T-cell (primary cell): ENCODE results near the gene CAD. TPM values are rescaled to one million over a fixed set of nuclear protein-coding genes. Genes with fewer than 3 reads are reported as not detected.

Experiments
- ATAC-seq, 4 experiments: fragments of 200-7000 bp in 3 of 4; fragments of 150-1000 bp in 1 of 4; cut with Tn5 transposase; replicated peaks in 1 of 4; 1 replicate in 3 of 4; 2 replicates in 1 of 4; pipeline ENCODE4 v1.10.0; 2021; ENCODE audit warnings: moderate library complexity in 3 of 4, mild to moderate bottlenecking in 2 of 4, moderate number of reproducible peaks in 1 of 4
- CTCF ChIA-PET, 2 donors: fragments of 300-600 bp; sonication (Branson Sonifier 250); formaldehyde crosslinking; loops; one replicate each; lab custom pipeline; 2022; ENCODE audit warnings: antibody characterized with exemption in 2 of 2; lab: Charles Lee
- POLR2A ChIA-PET, 2 donors: fragments of 300-600 bp; sonication (Branson Sonifier 250); formaldehyde crosslinking; loops; one replicate each; lab custom pipeline; 2022; ENCODE audit warnings: antibody characterized with exemption in 2 of 2; lab: Charles Lee
- DNase-seq, 35 experiments: peaks; one replicate each; pipeline versions ENCODE4 v3.0.0 to v3.0.0-alpha.2; 2013 to 2023
- H3K27ac ChIP-seq: one replicate; pipeline ENCODE4 v1.5.1; 2013; ENCODE audit warnings: low read length
- H3K27me3 ChIP-seq, 2 experiments: replicated peaks in 1 of 2; 1 replicate in 1 of 2; 2 replicates in 1 of 2; pipeline versions ENCODE4 v1.6.1 to v1.7.0; 2013; ENCODE audit warnings: low read length in 1 of 2, mixed read lengths in 1 of 2; ENCODE audit not compliant: control insufficient read depth in 2 of 2, insufficient read depth in 2 of 2; ENCODE audit errors: extremely low read depth in 1 of 2
- H3K36me3 ChIP-seq, 2 donors: 1 replicate in 1 of 2; 2 replicates in 1 of 2; pipeline versions ENCODE4 v1.6.1 to v1.7.0; 2013; ENCODE audit warnings: low read length in 1 of 2; ENCODE audit not compliant: control insufficient read depth in 2 of 2, insufficient read depth in 1 of 2; ENCODE audit errors: extremely low read depth in 1 of 2
- H3K4me1 ChIP-seq, 2 experiments: 1 replicate in 1 of 2; 2 replicates in 1 of 2; pipeline versions ENCODE4 v1.6.1 to v1.7.0; 2013; ENCODE audit warnings: low read length in 2 of 2, mixed read lengths in 1 of 2; ENCODE audit not compliant: insufficient read depth in 2 of 2, control insufficient read depth in 1 of 2; ENCODE audit errors: extremely low read depth in 1 of 2
- H3K4me3 ChIP-seq, 2 donors: 1 replicate in 1 of 2; 2 replicates in 1 of 2; pipeline versions ENCODE4 v1.5.1 to v1.7.0; 2013; ENCODE audit warnings: mild to moderate bottlenecking in 2 of 2, low read length in 1 of 2, moderate library complexity in 1 of 2; ENCODE audit not compliant: control insufficient read depth in 1 of 2; ENCODE audit errors: extremely low read depth in 1 of 2
- H3K9me3 ChIP-seq: 2 replicates; pipeline ENCODE4 v1.7.0; 2013
- H3K27ac Mint-ChIP-seq, 2 donors: one replicate each; pipeline ENCODE4 v1.8.0; 2020 to 2021; ENCODE audit warnings: mild to moderate bottlenecking in 2 of 2, mixed read lengths in 2 of 2
- H3K27me3 Mint-ChIP-seq, 2 donors: one replicate each; pipeline ENCODE4 v1.8.0; 2021 to 2022; ENCODE audit warnings: mixed read lengths in 2 of 2
- H3K36me3 Mint-ChIP-seq: one replicate; pipeline ENCODE4 v1.8.0; 2021; ENCODE audit warnings: mixed read lengths
- H3K4me1 Mint-ChIP-seq, 3 donors: one replicate each; pipeline ENCODE4 v1.8.0; 2020 to 2022; ENCODE audit warnings: mixed read lengths in 3 of 3, mild to moderate bottlenecking in 1 of 3
- H3K4me3 Mint-ChIP-seq, 3 donors: one replicate each; pipeline ENCODE4 v1.8.0; 2020 to 2022; ENCODE audit warnings: mild to moderate bottlenecking in 3 of 3, mixed read lengths in 3 of 3, moderate library complexity in 3 of 3
- H3K9me3 Mint-ChIP-seq, 3 donors: one replicate each; pipeline ENCODE4 v1.8.0; 2020 to 2022; ENCODE audit warnings: mixed read lengths in 3 of 3
- WGBS: methylation state at CpG from one replicate; pipeline ENCODE4 v1.1.5; 2013; ENCODE audit warnings: missing lambda C conversion rate; ENCODE audit not compliant: insufficient coverage; 5-methylcytosine and 5-hydroxymethylcytosine counted together
- total RNA-seq, 35 experiments: library from RNA in 6 of 35; stranded (reverse) in 6 of 35; fragments of 120-200 nt in 1 of 35; gene quantifications; one replicate each; pipeline versions ENCODE4 v1.2.1 to v1.2.4 and lab custom pipeline; 2013 to 2026

CAD gene
- total RNA-seq, 5 donors from 2014 or later (not counting 1 experiment from before 2014, with no cell fraction given), result 38.5 to 78.2 (median 65.4) TPM

DNA sequence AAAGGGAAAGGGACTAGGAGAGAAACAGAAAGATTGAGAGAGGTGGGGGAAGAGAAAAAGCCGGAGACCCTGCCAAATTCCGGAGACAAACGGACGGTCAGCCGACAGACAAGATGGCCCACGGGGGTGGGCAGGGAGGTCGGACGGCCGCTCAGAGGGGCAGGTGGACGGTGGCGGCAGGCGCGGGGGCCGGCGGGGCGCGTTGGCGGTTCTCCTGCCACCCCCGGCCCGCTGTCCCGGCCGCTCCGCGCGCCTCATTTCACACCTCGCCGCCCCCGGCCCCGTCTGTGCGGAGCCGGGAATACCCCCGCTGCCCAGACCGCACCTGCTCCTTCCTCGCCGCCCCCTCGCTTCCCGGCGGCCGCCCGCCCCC is 44.7 kb downstream of the CAD start:
- Histone ChIP-seq H3K27me3 (peaks cover 21 to 87% of the 10 kb centered on the region in 2 experiments), H3K4me3 (peak overlapping the region in 1 of 2 donors; percentile 66), H3K36me3 (no peaks in the 10 kb centered on the region), H3K9me3 (no peaks in the 10 kb centered on the region), H3K4me1 (peaks cover 5 to 42% of the 10 kb centered on the region in 2 experiments), H3K27ac (no peak overlapping the region)
- Mint-ChIP-seq H3K4me1 (peaks cover 28 to 35% (median 30%) of the 10 kb centered on the region in 3 donors), H3K4me3 (peak overlapping the region; percentile 37 to 87 (median 64)), H3K27me3 (peaks cover 49 to 64% of the 10 kb centered on the region in 2 donors), H3K27ac (no peak overlapping the region), H3K9me3 (no peaks in the 10 kb centered on the region), H3K36me3 (no peaks in the 10 kb centered on the region)
- ChIA-PET CTCF (interaction anchor here in 1 of 2 donors (0.6 kb wide), 1 partner anchor 19 kb away, joined by 6 read pairs; no protein-coding TSS in a partner anchor), POLR2A (no interaction called here)
- DNase-seq (peak in 1 of 35 experiments; percentile 9), ATAC-seq (no peak)
- 3% methylated on average over 40 of the region's 40 CpGs for WGBS

DNA sequence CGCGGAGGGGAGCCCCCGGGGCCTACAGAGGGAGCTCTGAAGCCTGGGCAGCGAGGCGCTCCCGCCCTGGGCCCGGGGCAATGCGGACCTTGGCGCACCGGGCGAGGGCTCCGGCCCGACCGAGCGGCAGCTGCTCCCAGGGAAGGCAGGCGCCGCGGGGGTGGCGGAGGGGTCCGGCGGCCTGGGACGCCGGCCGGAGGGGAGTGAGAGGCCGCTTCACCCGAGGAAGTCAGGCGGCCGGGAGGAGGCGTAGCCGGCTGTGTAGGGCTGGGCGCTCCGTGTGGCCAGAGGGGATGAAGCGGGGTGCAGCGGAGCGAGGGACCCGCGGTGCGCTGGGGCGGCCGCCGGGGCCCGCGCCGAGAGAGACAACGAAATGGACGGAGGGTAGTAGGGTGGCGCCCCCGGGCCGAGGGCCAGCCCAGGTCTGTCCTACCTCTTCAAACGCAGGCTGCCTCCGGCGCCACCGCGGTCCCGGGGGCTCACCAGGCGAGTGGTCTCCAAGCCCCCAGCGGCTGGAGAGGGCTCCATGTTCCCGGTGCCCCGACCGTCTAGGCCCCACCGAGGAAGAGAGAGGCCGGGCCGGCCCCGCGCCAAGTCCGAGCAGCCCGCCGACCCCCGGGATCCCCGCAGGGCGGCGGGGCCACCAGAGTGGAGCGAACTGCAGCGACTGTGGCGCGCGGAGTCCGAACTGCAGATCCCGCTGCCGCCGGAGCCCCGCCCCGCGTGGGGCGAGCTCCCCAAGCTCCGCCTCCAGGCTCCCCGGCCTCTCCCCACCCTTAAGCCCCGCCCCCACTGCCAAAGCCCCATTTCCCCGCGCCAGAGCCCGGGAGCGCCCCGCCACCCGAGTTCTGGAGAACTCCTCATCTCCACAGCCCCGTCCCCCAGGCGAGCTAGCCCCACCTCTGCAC is 45.5 kb downstream of the CAD start, which contains the start of gene SLC30A3:
TSS of gene SLC30A3 (minus strand) at position 669 of the 908 bp plus-strand sequence. CDS start at position 528, 141 bp downstream.
- peaks cover 5 to 42% of the 10 kb centered on the region in 2 experiments for H3K4me1 ChIP-seq
- peaks cover 21 to 85% of the 10 kb centered on the region in 2 experiments for H3K27me3 ChIP-seq
- no peaks in the 10 kb centered on the region for H3K9me3 Mint-ChIP-seq
- H3K4me3 Mint-ChIP-seq, result peak within 1 kb of the TSS; percentile 84 to 87 (median 85)
- DNase-seq (peak in 33 of 35 experiments; percentile 16 to 73 (median 45)), ATAC-seq (peak; percentile 60 to 76 (median 72))
- H3K27ac ChIP-seq, result no peak within 1 kb of the TSS
- no peaks in the 10 kb centered on the region for H3K36me3 Mint-ChIP-seq
- 2% methylated on average over 93 of the region's 96 CpGs for WGBS
- no peaks in the 10 kb centered on the region for H3K9me3 ChIP-seq
- H3K4me3 ChIP-seq, result peak within 1 kb of the TSS; percentile 41 to 86
- H3K36me3 ChIP-seq, result no peaks in the 10 kb centered on the region
- ChIA-PET POLR2A (interaction anchor here in 1 of 2 donors (0.9 kb wide), 1 partner anchor 11 kb away, joined by 4 read pairs; no protein-coding TSS in a partner anchor), CTCF (interaction anchor here (0.6 to 4.0 kb wide), 4 partner anchors 17 to 998 kb away, joined by 3 to 18 read pairs (median 4); no protein-coding TSS in a partner anchor)
- H3K27ac Mint-ChIP-seq, result peak within 1 kb of the TSS in 1 of 2 donors; percentile 2
- peaks cover 28 to 35% (median 30%) of the 10 kb centered on the region in 3 donors for H3K4me1 Mint-ChIP-seq
- H3K27me3 Mint-ChIP-seq, result peaks cover 42 to 57% of the 10 kb centered on the region in 2 donors

DNA sequence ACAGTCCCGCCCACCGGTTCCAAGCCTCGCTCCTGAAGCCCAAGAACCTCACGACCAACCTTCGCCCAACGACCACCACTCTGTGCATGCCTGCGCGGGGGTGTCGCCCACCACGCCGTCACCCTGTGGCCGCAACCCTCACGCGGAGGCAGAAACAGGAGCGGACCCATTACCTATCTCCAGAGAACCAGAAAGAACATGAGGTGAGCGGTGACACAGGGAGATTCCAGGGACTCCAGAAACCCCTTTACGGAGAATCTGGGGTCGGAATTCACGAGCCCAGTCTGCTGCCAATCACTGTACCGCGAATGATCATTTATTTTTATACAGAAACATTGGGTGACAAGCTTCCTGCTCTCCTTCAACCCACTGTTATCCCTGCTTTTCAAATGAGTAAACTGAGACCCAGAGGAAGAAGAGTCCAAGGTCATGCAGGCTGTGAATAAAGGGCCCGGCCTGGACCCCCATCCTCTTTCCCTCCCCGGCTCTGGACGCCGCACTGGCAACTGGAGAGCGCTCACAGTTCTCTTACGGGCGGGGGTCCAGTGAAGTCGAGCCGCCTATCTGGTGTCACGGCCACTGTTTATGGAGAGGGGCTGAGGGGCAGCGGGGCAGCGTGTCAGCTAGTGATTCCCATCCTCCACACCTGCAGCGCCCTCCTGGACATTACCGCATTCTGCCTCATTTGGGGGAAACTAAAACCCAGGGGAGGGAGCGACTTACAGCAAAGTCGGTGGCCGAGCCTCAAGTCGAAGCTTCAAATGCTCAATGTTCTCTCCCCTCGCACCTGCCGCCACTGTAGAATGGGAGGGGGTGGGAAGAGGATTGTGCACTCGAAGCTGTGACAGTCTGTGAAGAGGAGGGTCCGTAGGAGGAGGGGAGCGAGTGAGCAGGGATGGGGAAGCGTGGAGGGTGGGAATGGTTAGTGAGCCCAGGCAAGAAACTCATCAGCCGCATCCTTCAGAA is 46.4 kb downstream of the CAD start:
- H3K9me3 Mint-ChIP-seq, result no peaks in the 10 kb centered on the region
- no peaks in the 10 kb centered on the region for H3K36me3 ChIP-seq
- H3K27me3 Mint-ChIP-seq, result peaks cover 36 to 49% of the 10 kb centered on the region in 2 donors
- ChIA-PET CTCF (interaction anchor here in 1 of 2 donors (4.0 kb wide), 1 partner anchor 16 kb away, joined by 18 read pairs; no protein-coding TSS in a partner anchor), POLR2A (interaction anchor here in 1 of 2 donors (0.9 kb wide), 1 partner anchor 12 kb away, joined by 4 read pairs; no protein-coding TSS in a partner anchor)
- H3K27ac Mint-ChIP-seq, result peak overlapping the region in 1 of 2 donors; percentile 2
- H3K4me1 Mint-ChIP-seq, result peaks cover 28 to 35% (median 30%) of the 10 kb centered on the region in 3 donors
- H3K4me3 Mint-ChIP-seq, result peak overlapping the region in 2 of 3 donors; percentile 84 to 85
- H3K27ac ChIP-seq, result no peak overlapping the region
- peaks cover 21 to 77% of the 10 kb centered on the region in 2 experiments for H3K27me3 ChIP-seq
- ATAC-seq (no peak), DNase-seq (peak in 2 of 35 experiments; percentile 15 to 34)
- H3K36me3 Mint-ChIP-seq, result no peaks in the 10 kb centered on the region
- peaks cover 5 to 42% of the 10 kb centered on the region in 2 experiments for H3K4me1 ChIP-seq
- 1% methylated on average over 27 of the region's 46 CpGs for WGBS
- H3K4me3 ChIP-seq, result peak overlapping the region; percentile 32 to 86
- no peaks in the 10 kb centered on the region for H3K9me3 ChIP-seq

- Histone ChIP-seq H3K9me3 (no peaks in the 10 kb centered on the region), H3K4me3 (peak overlapping the region; percentile 41 to 86), H3K27me3 (peaks cover 23 to 72% of the 10 kb centered on the region in 2 experiments), H3K36me3 (no peaks in the 10 kb centered on the region), H3K4me1 (peaks cover 5 to 42% of the 10 kb centered on the region in 2 experiments), H3K27ac (no peak overlapping the region)
- ATAC-seq, result peak; percentile 39 to 56 (median 53)
- Mint-ChIP-seq H3K27ac (no peak overlapping the region), H3K27me3 (peaks cover 36 to 43% of the 10 kb centered on the region in 2 donors), H3K4me1 (peaks cover 28 to 35% (median 30%) of the 10 kb centered on the region in 3 donors), H3K36me3 (no peaks in the 10 kb centered on the region), H3K9me3 (no peaks in the 10 kb centered on the region), H3K4me3 (peak overlapping the region in 2 of 3 donors; percentile 84 to 85)
- ChIA-PET CTCF (interaction anchor here (1.1 to 4.0 kb wide), 2 partner anchors 9 to 15 kb away, joined by 3 to 18 read pairs; no protein-coding TSS in a partner anchor), POLR2A (no interaction called here)
- 0% methylated on average over 18 of the region's 38 CpGs for WGBS
- peak in 4 of 35 experiments; percentile 9 to 59 (median 24) for DNase-seq
These were observed 47.1 kb downstream of the CAD start for GRCh38 chr2:27264253-27264752.

DNA sequence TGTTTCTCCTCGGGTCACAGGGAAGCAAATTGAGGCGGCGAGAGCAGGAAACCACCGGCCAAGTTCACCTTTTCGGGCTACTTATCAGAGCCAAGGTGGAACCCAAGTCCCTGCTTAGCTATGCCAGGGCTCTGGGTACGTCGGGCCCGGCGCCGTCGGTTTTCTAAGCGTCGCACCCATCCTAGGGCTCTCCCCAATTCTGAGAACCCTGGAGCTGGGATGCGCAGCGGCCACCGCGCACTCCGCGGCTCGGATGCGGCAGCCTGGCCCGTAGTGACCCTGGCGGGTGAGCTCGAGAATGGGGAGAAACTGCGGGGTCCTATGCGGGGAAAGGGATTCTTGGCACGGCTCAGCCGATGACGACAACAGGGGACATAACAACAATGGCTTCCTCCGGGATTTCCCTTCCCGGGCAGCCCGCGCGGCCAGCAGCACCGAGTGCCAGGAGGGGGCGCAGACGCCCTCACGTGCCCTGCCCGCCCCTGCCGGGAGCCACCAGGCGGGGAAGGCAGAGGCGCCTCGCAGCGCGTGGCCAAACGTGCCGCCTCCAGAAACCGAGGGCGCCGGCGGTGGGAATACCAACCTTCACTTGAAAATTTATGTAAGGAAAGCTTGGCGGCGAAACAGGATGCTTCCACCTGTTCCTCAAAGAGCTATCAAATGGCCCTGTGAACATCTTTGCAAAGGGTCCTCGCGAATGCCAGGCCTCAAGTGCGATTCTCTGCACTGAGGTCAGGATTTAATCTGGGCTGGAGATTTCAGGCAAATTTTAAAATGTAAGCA is 47.8 kb downstream of the CAD start:
- Histone ChIP-seq H3K4me3 (peak overlapping the region; percentile 41 to 86), H3K9me3 (no peaks in the 10 kb centered on the region), H3K36me3 (no peaks in the 10 kb centered on the region), H3K27me3 (peaks cover 20 to 66% of the 10 kb centered on the region in 2 experiments), H3K27ac (no peak overlapping the region), H3K4me1 (peaks cover 5 to 42% of the 10 kb centered on the region in 2 experiments)
- H3K4me1 Mint-ChIP-seq, result peaks cover 28 to 35% (median 30%) of the 10 kb centered on the region in 3 donors
- H3K27ac Mint-ChIP-seq, result no peak overlapping the region
- no peaks in the 10 kb centered on the region for H3K9me3 Mint-ChIP-seq
- H3K36me3 Mint-ChIP-seq, result no peaks in the 10 kb centered on the region
- ATAC-seq (peak; percentile 62 to 85 (median 66)), DNase-seq (peak; percentile 14 to 85 (median 48))
- WGBS, result 7% methylated on average over 46 of the region's 56 CpGs
- H3K27me3 Mint-ChIP-seq, result peaks cover 38 to 43% of the 10 kb centered on the region in 2 donors
- ChIA-PET POLR2A (interaction anchor here (0.6 to 0.7 kb wide), 2 partner anchors 52 to 68 kb away, joined by 3 to 5 read pairs; no protein-coding TSS in a partner anchor), CTCF (interaction anchor here (0.7 to 4.0 kb wide), 4 partner anchors 10 to 412 kb away, joined by 3 to 18 read pairs (median 4); no protein-coding TSS in a partner anchor)
- H3K4me3 Mint-ChIP-seq, result peak overlapping the region in 2 of 3 donors; percentile 84 to 85
